Measurements from ENCODE around the gene TET3. TPM values are rescaled to one million over a fixed set of nuclear protein-coding genes. Genes with fewer than 3 reads are reported as not detected.

The TET3 gene
- polyA plus RNA-seq, 1 of the 3 experiments (the other 2 are of a cell fraction) = 1.6 TPM

DNA sequence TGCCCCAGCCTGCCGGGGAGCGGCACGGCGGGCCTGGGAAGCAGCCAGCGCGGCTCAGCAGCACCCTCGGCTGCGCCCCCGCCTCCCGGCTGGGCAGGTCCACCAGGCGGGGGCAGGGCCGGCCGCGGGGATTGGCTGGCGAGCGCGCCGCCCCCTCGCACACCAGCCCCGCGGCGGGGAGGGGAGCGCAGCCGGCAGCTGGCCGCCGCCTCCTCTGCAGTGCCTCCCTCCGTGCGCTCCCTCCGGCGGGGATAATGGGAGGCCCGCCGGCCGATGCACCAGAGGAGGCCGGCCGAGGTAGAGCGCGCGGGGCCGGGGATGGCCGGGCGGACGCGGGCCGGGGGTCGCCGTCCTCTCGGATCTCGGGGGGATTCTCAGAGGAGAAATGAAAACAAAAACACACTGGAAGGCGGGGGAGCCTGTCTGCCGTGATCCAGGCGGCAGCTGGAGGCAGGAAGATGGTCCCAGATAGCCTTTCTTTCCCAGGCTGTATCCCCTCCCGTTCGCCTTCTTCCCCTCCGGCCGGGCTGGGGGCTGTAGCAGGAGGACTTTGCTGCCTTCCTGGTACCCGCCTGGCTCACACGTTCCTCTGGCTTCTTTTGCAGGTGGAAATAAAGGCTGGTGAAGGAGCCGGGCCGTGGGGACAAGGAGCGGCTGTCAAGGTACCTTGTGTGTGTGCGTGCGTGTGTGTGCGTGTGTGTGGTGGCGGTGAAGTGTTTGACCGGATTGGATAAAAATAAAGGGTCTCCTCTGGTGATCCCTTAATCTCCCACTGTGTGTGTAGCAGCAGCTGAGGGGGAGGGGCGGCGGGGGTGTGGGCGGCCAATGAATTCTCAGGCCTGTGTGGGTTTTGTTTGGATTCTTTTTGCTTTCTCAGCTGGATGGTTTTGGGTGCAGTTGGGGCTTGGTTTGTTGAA is 18.1 kb downstream of the TET3 start:
- Histone ChIP-seq H3K9me3 (no peaks in the 10 kb centered on the region), H3K9me2 (no peaks in the 10 kb centered on the region), H3K4me3 (ENCODE audit: low read depth in 2 of 2, low read length in 1 of 2) (peak overlapping the region; percentile 62 to 84), H3K27ac (ENCODE audit: low read depth in 2 of 2, low read length in 1 of 2) (peak overlapping the region; percentile 49 to 61; a peak in 2 of 4 replicates), H3K9ac (peak overlapping the region; percentile 53), H2AFZ (ENCODE audit: low read depth) (peak overlapping the region; percentile 67; the same call in 1 of the 2 replicates), H3F3A (replicated peaks; ENCODE audit: insufficient read depth) (no peaks in the 10 kb centered on the region), H3K4me1 (ENCODE audit: control insufficient read depth in 1 of 2, insufficient read depth in 2 of 2, low read depth in 1 of 2, low read length in 1 of 2) (peaks cover 27 to 47% of the 10 kb centered on the region in 2 experiments; a peak in 3 of 4 replicates), H3K36me3 (replicated peaks in 1 of 2; ENCODE audit: control insufficient read depth in 1 of 2, insufficient read depth in 2 of 2, low read length in 1 of 2) (peaks cover 0 to 15% of the 10 kb centered on the region in 2 experiments), H4K20me1 (ENCODE audit: insufficient read depth) (peaks cover 40% of the 10 kb centered on the region), H3K27me3 (ENCODE audit: insufficient read depth) (no peaks in the 10 kb centered on the region), H3K4me2 (peak overlapping the region; percentile 82), H3K79me2 (ENCODE audit: insufficient read depth) (no peaks in the 10 kb centered on the region; the same call in 1 of the 2 replicates)
- POLR2A ChIA-PET = interaction anchor here (0.9 to 1.9 kb wide), 3 partner anchors 15 to 26 kb away, joined by 3 to 11 read pairs (median 4); no protein-coding TSS in a partner anchor
- peak; percentile 98 for DNase-seq
- CTCF ChIA-PET = interaction anchor here (1.1 to 1.7 kb wide), 5 partner anchors 14 to 146 kb away, joined by 3 to 5 read pairs (median 4); partner anchors contain the start of gene BOLA3
- TF ChIP-seq, protein P1, sequence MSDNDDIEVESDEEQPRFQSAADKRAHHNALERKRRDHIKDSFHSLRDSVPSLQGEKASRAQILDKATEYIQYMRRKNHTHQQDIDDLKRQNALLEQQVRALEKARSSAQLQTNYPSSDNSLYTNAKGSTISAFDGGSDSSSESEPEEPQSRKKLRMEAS (IDR thresholded peaks at IDR 0.05; ENCODE audit: low read depth) = 0 out of 2 replicates have a peak, but pooled peaks have one; percentile 11
- TF ChIP-seq EZH2phosphoT487 (IDR thresholded peaks at IDR 0.05; ENCODE audit: borderline replicate concordance, low read depth) (no peak), GATA2 (CRISPR knock-in tag; IDR thresholded peaks at IDR 0.05) (peak; percentile 26; the same call in 1 of the 2 replicates), RCOR1 (IDR thresholded peaks at IDR 0.05; ENCODE audit: low read length) (peak; percentile 22; the same call in 1 of the 2 replicates), TAF1 (IDR thresholded peaks at IDR 0.05; ENCODE audit: borderline replicate concordance, low read depth, low read length) (0 out of 2 replicates have a peak, but pooled peaks have one; percentile 24), MXI1 (IDR thresholded peaks at IDR 0.05; ENCODE audit: low read depth, low read length) (peak; percentile 38; the same call in 1 of the 2 replicates)
- TF ChIP-seq, protein P2, sequence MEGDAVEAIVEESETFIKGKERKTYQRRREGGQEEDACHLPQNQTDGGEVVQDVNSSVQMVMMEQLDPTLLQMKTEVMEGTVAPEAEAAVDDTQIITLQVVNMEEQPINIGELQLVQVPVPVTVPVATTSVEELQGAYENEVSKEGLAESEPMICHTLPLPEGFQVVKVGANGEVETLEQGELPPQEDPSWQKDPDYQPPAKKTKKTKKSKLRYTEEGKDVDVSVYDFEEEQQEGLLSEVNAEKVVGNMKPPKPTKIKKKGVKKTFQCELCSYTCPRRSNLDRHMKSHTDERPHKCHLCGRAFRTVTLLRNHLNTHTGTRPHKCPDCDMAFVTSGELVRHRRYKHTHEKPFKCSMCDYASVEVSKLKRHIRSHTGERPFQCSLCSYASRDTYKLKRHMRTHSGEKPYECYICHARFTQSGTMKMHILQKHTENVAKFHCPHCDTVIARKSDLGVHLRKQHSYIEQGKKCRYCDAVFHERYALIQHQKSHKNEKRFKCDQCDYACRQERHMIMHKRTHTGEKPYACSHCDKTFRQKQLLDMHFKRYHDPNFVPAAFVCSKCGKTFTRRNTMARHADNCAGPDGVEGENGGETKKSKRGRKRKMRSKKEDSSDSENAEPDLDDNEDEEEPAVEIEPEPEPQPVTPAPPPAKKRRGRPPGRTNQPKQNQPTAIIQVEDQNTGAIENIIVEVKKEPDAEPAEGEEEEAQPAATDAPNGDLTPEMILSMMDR (IDR thresholded peaks at IDR 0.05) = no peak
- 7% methylated on average over 25 of the region's 68 CpGs for WGBS (ENCODE audit: low lambda C conversion rate)

DNA sequence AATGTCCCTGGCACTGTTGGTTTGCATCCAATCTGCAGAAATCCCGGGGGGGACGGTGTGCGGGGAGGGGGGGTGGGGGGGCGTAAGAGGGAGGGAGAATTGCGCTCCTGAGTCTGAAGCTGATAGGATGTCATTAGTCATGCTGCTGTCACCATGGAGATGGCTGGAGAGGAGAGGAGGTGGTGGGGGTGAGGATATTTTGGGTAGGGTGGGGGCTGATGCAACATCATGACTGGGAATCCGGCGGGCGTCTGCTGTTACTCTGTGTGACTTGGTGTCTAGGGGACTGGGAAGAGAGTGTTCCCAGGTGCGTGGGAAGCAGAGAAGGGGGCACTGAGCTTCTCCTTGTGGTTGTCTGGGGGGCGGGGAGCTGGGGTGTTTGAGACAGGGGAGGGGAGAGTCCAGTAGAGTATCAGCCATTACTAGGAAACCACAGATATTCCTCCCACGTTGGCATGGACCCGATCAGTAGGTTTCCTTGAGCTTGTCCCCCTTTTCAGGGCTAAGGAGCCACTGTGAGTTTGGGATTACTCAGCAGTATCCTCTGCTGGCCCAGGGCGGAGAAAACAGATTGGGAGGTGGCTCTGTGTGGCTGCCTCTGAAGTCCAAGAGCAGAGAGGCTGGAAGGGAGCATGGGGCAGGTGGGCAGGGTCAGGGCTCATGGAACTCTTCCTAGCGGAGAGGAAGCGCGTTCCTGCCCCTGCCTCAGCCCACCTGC is 18.9 kb downstream of the TET3 start:
- H3F3A ChIP-seq (replicated peaks; ENCODE audit: insufficient read depth) = no peaks in the 10 kb centered on the region
- no peaks in the 10 kb centered on the region; the same call in 1 of the 2 replicates for H3K79me2 ChIP-seq (ENCODE audit: insufficient read depth)
- POLR2A ChIA-PET = no interaction called here
- peak overlapping the region in 1 of 2 experiments; percentile 62; a peak in 3 of 4 replicates for H3K4me3 ChIP-seq (ENCODE audit: low read depth in 2 of 2, low read length in 1 of 2)
- H3K9me3 ChIP-seq = no peaks in the 10 kb centered on the region
- H3K27me3 ChIP-seq (ENCODE audit: insufficient read depth) = no peaks in the 10 kb centered on the region
- H3K9ac ChIP-seq = no peak overlapping the region
- H3K4me1 ChIP-seq (ENCODE audit: control insufficient read depth in 1 of 2, insufficient read depth in 2 of 2, low read depth in 1 of 2, low read length in 1 of 2) = peaks cover 27 to 51% of the 10 kb centered on the region in 2 experiments; a peak in 3 of 4 replicates
- peak; percentile 55 for DNase-seq
- peaks cover 31% of the 10 kb centered on the region for H4K20me1 ChIP-seq (ENCODE audit: insufficient read depth)
- CTCF ChIA-PET = interaction anchor here (0.9 to 1.8 kb wide), 6 partner anchors 13 to 179 kb away, joined by 3 to 6 read pairs (median 4); no protein-coding TSS in a partner anchor
- H2AFZ ChIP-seq (ENCODE audit: low read depth) = no peak overlapping the region
- WGBS (ENCODE audit: low lambda C conversion rate) = 29% methylated on average over 12 of the region's 16 CpGs
- peaks cover 0 to 17% of the 10 kb centered on the region in 2 experiments for H3K36me3 ChIP-seq (replicated peaks in 1 of 2; ENCODE audit: control insufficient read depth in 1 of 2, insufficient read depth in 2 of 2, low read length in 1 of 2)
- no peaks in the 10 kb centered on the region for H3K9me2 ChIP-seq
- peak overlapping the region; percentile 82; the same call in 1 of the 2 replicates for H3K4me2 ChIP-seq
- 0 out of 4 replicates have a peak overlapping the region, but pooled peaks of 1 of the 2 experiments have one; percentile 61 for H3K27ac ChIP-seq (ENCODE audit: low read depth in 2 of 2, low read length in 1 of 2)
- TF ChIP-seq JUND (IDR thresholded peaks at IDR 0.05) (no peak), SIN3A (IDR thresholded peaks at IDR 0.05; ENCODE audit: borderline replicate concordance, low read depth, low read length) (no peak), FOSL2 (IDR thresholded peaks at IDR 0.05; ENCODE audit: borderline replicate concordance, low read depth) (no peak), RCOR1 (IDR thresholded peaks at IDR 0.05; ENCODE audit: low read length) (no peak), TAF1 (IDR thresholded peaks at IDR 0.05; ENCODE audit: borderline replicate concordance, low read depth, low read length) (no peak), EP300 (IDR thresholded peaks at IDR 0.05; ENCODE audit: borderline replicate concordance in 1 of 2, low read depth in 1 of 2, low read length in 1 of 2) (no peak), GATA2 (CRISPR knock-in tag; IDR thresholded peaks at IDR 0.05) (no peak), YY1 (IDR thresholded peaks at IDR 0.05; ENCODE audit: low read depth) (no peak)
- TF ChIP-seq, protein P3, sequence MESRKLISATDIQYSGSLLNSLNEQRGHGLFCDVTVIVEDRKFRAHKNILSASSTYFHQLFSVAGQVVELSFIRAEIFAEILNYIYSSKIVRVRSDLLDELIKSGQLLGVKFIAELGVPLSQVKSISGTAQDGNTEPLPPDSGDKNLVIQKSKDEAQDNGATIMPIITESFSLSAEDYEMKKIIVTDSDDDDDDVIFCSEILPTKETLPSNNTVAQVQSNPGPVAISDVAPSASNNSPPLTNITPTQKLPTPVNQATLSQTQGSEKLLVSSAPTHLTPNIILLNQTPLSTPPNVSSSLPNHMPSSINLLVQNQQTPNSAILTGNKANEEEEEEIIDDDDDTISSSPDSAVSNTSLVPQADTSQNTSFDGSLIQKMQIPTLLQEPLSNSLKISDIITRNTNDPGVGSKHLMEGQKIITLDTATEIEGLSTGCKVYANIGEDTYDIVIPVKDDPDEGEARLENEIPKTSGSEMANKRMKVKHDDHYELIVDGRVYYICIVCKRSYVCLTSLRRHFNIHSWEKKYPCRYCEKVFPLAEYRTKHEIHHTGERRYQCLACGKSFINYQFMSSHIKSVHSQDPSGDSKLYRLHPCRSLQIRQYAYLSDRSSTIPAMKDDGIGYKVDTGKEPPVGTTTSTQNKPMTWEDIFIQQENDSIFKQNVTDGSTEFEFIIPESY (IDR thresholded peaks at IDR 0.05; ENCODE audit: borderline replicate concordance, low read depth) = no peak
- TF ChIP-seq, protein P4, sequence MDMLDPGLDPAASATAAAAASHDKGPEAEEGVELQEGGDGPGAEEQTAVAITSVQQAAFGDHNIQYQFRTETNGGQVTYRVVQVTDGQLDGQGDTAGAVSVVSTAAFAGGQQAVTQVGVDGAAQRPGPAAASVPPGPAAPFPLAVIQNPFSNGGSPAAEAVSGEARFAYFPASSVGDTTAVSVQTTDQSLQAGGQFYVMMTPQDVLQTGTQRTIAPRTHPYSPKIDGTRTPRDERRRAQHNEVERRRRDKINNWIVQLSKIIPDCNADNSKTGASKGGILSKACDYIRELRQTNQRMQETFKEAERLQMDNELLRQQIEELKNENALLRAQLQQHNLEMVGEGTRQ (IDR thresholded peaks at IDR 0.05; ENCODE audit: borderline replicate concordance, low read depth, low read length) = no peak
- TF ChIP-seq, protein P5, sequence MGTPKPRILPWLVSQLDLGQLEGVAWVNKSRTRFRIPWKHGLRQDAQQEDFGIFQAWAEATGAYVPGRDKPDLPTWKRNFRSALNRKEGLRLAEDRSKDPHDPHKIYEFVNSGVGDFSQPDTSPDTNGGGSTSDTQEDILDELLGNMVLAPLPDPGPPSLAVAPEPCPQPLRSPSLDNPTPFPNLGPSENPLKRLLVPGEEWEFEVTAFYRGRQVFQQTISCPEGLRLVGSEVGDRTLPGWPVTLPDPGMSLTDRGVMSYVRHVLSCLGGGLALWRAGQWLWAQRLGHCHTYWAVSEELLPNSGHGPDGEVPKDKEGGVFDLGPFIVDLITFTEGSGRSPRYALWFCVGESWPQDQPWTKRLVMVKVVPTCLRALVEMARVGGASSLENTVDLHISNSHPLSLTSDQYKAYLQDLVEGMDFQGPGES (IDR thresholded peaks at IDR 0.05; ENCODE audit: low read depth, low read length) = no peak
